Activated CD8-positive, alpha-beta memory T cell treated with anti-CD3 and anti-CD28 coated beads, Interleukin-2, amount 10 ng/mL, durations not matched to agents 7 days and 5 days (primary cell): ENCODE results near the gene SIGMAR1. TPM values are rescaled to one million over a fixed set of nuclear protein-coding genes. Genes with fewer than 3 reads are reported as not detected.

ENCODE experiments used
- ATAC-seq: fragments of 150-1000 bp; cut with Tn5 transposase; one replicate; pipeline ENCODE4 v1.10.0; 2021; ENCODE audit warnings: moderate library complexity
- CTCF ChIA-PET: fragments of 350-600 bp; sonication (Branson Sonifier 250); formaldehyde crosslinking; loops from one replicate; lab custom pipeline; 2021; ENCODE audit warnings: antibody characterized with exemption; lab: Charles Lee
- DNase-seq: peaks from one replicate; pipeline ENCODE4 v3.0.0-alpha.2; 2020
- H3K27ac Mint-ChIP-seq: one replicate; pipeline ENCODE4 v1.8.0; 2021; ENCODE audit warnings: mild to moderate bottlenecking, mixed read lengths
- H3K27me3 Mint-ChIP-seq: one replicate; pipeline ENCODE4 v1.8.0; 2021; ENCODE audit warnings: mixed read lengths
- H3K36me3 Mint-ChIP-seq: one replicate; pipeline ENCODE4 v1.8.0; 2021; ENCODE audit warnings: mild to moderate bottlenecking, mixed read lengths
- H3K4me1 Mint-ChIP-seq: one replicate; pipeline ENCODE4 v1.8.0; 2021; ENCODE audit warnings: mixed read lengths
- H3K4me3 Mint-ChIP-seq: one replicate; pipeline ENCODE4 v1.8.0; 2021; ENCODE audit warnings: mild to moderate bottlenecking, moderate library complexity, mixed read lengths
- H3K9me3 Mint-ChIP-seq: one replicate; pipeline ENCODE4 v1.8.0; 2022; ENCODE audit warnings: low read depth, mixed read lengths
- total RNA-seq, 2 experiments: library from RNA; stranded (reverse); gene quantifications; one replicate each; pipeline ENCODE4 v1.2.3, GENCODE V29; 2021

The SIGMAR1 gene
- total RNA-seq, 2 experiments from 2014 or later: 66.1 to 82.1 TPM

GRCh38 chr9:34588671-34589635 is 48.6 kb downstream of the SIGMAR1 start:
- CTCF ChIA-PET: interaction anchor here (1.7 kb wide), 1 partner anchor 17 kb away, joined by 5 read pairs; no protein-coding TSS in a partner anchor
- H3K36me3 Mint-ChIP-seq: peaks cover 2% of the 10 kb centered on the region
- DNase-seq (no peak), ATAC-seq (no peak)
- peak overlapping the region; percentile 12 for H3K4me3 Mint-ChIP-seq
- H3K4me1 Mint-ChIP-seq: peaks cover 22% of the 10 kb centered on the region
- H3K9me3 Mint-ChIP-seq: no peaks in the 10 kb centered on the region
- H3K27me3 Mint-ChIP-seq: peaks cover 90% of the 10 kb centered on the region
- H3K27ac Mint-ChIP-seq: no peak overlapping the region

- Mint-ChIP-seq H3K9me3 (no peaks in the 10 kb centered on the region), H3K27ac (no peak overlapping the region), H3K4me3 (no peak overlapping the region), H3K4me1 (peaks cover 18% of the 10 kb centered on the region), H3K36me3 (peaks cover 2% of the 10 kb centered on the region), H3K27me3 (peaks cover 88% of the 10 kb centered on the region)
- CTCF ChIA-PET: interaction anchor here (0.9 to 2.0 kb wide), 5 partner anchors 9 to 184 kb away, joined by 3 to 9 read pairs (median 3); no protein-coding TSS in a partner anchor
- no peak for DNase-seq
- ATAC-seq: no peak
Measured at GRCh38 chr9:34587271-34587670, 50.3 kb downstream of the SIGMAR1 start.

GRCh38 chr9:34585946-34586669 is 51.5 kb downstream of the SIGMAR1 start:
- DNase-seq (no peak), ATAC-seq (no peak)
- Mint-ChIP-seq H3K4me3 (no peak overlapping the region), H3K36me3 (peaks cover 2% of the 10 kb centered on the region), H3K27ac (no peak overlapping the region), H3K4me1 (peaks cover 13% of the 10 kb centered on the region), H3K9me3 (no peaks in the 10 kb centered on the region), H3K27me3 (peaks cover 85% of the 10 kb centered on the region)
- CTCF ChIA-PET: interaction anchor here (1.2 to 2.0 kb wide), 3 partner anchors 18 to 183 kb away, joined by 3 to 9 read pairs (median 4); no protein-coding TSS in a partner anchor

- CTCF ChIA-PET: interaction anchor here (0.6 to 1.2 kb wide), 2 partner anchors 60 to 181 kb away, joined by 4 read pairs; no protein-coding TSS in a partner anchor
- H3K4me3 Mint-ChIP-seq: no peak overlapping the region
- H3K27me3 Mint-ChIP-seq: peaks cover 85% of the 10 kb centered on the region
- no peaks in the 10 kb centered on the region for H3K9me3 Mint-ChIP-seq
- H3K27ac Mint-ChIP-seq: no peak overlapping the region
- peaks cover 2% of the 10 kb centered on the region for H3K36me3 Mint-ChIP-seq
- no peak for DNase-seq
- H3K4me1 Mint-ChIP-seq: peaks cover 6% of the 10 kb centered on the region
- no peak for ATAC-seq
Measured at GRCh38 chr9:34584970-34585369, 52.6 kb downstream of the SIGMAR1 start.

Other genes starting within 250 kb of the SIGMAR1 start
- 10 to 100 TPM in 1 of 2 experiments, 1 to 10 TPM in 1; 7.9 to 13.8 TPM for gene FAM219A, start 179.2 kb downstream of the SIGMAR1 start, total RNA-seq
- not detected for gene DNAI1, start 179.0 kb downstream of the SIGMAR1 start, total RNA-seq
- not detected for gene ENHO, start 114.8 kb downstream of the SIGMAR1 start, total RNA-seq
- gene CNTFR, start 48.1 kb downstream of the SIGMAR1 start, total RNA-seq: not detected
- 10 to 100 TPM; 27.2 to 27.8 TPM for gene RPP25L, start 25.7 kb downstream of the SIGMAR1 start, total RNA-seq
- 100 to 1,000 TPM; 106 to 120 TPM for gene DCTN3, start 17.3 kb downstream of the SIGMAR1 start, total RNA-seq
- under 1 TPM in 1 of 2 experiments, not detected in 1; 0.26 TPM for gene ARID3C, start 8.7 kb downstream of the SIGMAR1 start, total RNA-seq
- gene GALT, start 8.9 kb upstream of the SIGMAR1 start, total RNA-seq: 10 to 100 TPM; 61.0 to 71.3 TPM
- 10 to 100 TPM; 26.5 to 26.7 TPM for gene IL11RA, start 14.4 kb upstream of the SIGMAR1 start, total RNA-seq
- gene CCL27, start 24.9 kb upstream of the SIGMAR1 start, total RNA-seq: not detected
- gene CCL19, start 53.5 kb upstream of the SIGMAR1 start, total RNA-seq: not detected
- gene CCL21, start 72.3 kb upstream of the SIGMAR1 start, total RNA-seq: not detected